Effector memory CD8-positive, alpha-beta T cell (primary cell): ENCODE results near the gene CNOT4.
"Not testable (repeated sequence)": the region's sequence is repeated elsewhere in the genome, so short reads cannot be mapped to it uniquely, and the experiment has no call there.

ENCODE experiments used
- ATAC-seq: fragments of 150-1000 bp; cut with Tn5 transposase; replicated peaks from 2 replicates; pipeline ENCODE4 v1.10.0; 2021; ENCODE audit warnings: mild to moderate bottlenecking, moderate library complexity
- DNase-seq, 3 experiments: peaks; one replicate each; pipeline ENCODE4 v3.0.0; 2021
- H3K27ac Mint-ChIP-seq, 2 donors: one replicate each; pipeline ENCODE4 v1.8.0; 2022; ENCODE audit warnings: mild to moderate bottlenecking in 2 of 2, mixed read lengths in 2 of 2, moderate library complexity in 2 of 2
- H3K27me3 Mint-ChIP-seq, 2 donors: one replicate each; pipeline ENCODE4 v1.8.0; 2022; ENCODE audit warnings: mixed read lengths in 2 of 2
- H3K36me3 Mint-ChIP-seq: one replicate; pipeline ENCODE4 v1.8.0; 2022; ENCODE audit warnings: mild to moderate bottlenecking, moderate library complexity, mixed read lengths; ENCODE audit not compliant: insufficient read depth
- H3K4me1 Mint-ChIP-seq, 2 donors: one replicate each; pipeline ENCODE4 v1.8.0; 2022; ENCODE audit warnings: low read depth in 2 of 2, mixed read lengths in 2 of 2
- H3K4me3 Mint-ChIP-seq, 2 donors: one replicate each; pipeline ENCODE4 v1.8.0; 2022; ENCODE audit warnings: mild to moderate bottlenecking in 2 of 2, mixed read lengths in 2 of 2, moderate library complexity in 2 of 2
- H3K9me3 Mint-ChIP-seq, 2 donors: one replicate each; pipeline ENCODE4 v1.8.0; 2022; ENCODE audit warnings: mixed read lengths in 2 of 2

CNOT4 gene

DNA sequence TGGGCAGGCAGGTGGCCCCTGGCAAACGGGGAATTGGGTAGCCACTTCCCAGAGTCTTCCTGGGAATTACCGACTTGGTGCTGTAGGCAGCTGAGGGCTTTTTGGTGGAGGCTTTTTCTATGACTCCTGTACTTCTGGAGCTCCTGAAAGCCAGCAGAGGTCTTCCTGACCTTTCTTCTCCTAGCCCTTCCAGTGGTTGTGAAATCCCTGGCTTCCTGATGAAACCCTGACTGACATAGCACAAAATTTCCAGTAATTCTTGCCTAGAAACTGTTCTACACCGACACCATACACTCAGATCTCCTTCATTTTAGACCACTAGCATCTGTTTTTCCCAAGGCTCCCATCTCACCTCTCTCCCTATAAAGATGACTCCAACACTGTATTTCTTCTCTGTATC lies 156.1 kb downstream of the CNOT4 start:
- ATAC-seq, result no peak
- no peaks in the 10 kb centered on the region for H3K9me3 Mint-ChIP-seq
- H3K4me1 Mint-ChIP-seq, result no peaks in the 10 kb centered on the region
- DNase-seq, result no peak
- H3K36me3 Mint-ChIP-seq, result no peaks in the 10 kb centered on the region
- no peak overlapping the region for H3K4me3 Mint-ChIP-seq
- H3K27me3 Mint-ChIP-seq, result no peaks in the 10 kb centered on the region
- no peak overlapping the region for H3K27ac Mint-ChIP-seq

DNA sequence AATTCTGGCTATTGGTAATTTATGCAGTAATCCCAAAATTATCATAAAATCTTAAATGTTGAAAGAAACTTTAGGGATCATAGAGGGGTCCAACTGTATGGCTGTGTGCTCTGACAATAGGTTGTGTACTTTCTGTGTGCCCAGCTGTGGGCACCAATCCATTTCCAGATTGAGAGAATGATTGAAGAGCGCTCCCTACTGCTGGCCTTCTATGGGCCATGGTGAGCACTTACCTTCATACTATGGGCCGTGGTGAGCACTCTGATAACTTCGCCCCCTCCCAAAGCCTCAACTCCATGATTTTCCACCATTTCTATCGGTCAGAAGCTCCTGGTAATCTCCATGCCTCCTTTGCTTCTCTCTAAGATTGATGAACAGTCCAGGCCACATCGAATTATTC lies 157.6 kb downstream of the CNOT4 start:
- ATAC-seq, result no peak
- H3K9me3 Mint-ChIP-seq, result no peaks in the 10 kb centered on the region
- H3K36me3 Mint-ChIP-seq, result no peaks in the 10 kb centered on the region
- H3K27ac Mint-ChIP-seq, result peak overlapping the region in 1 of 2 donors; percentile 6
- no peak overlapping the region for H3K4me3 Mint-ChIP-seq
- H3K4me1 Mint-ChIP-seq, result no peaks in the 10 kb centered on the region
- no peak for DNase-seq
- H3K27me3 Mint-ChIP-seq, result no peaks in the 10 kb centered on the region

DNA sequence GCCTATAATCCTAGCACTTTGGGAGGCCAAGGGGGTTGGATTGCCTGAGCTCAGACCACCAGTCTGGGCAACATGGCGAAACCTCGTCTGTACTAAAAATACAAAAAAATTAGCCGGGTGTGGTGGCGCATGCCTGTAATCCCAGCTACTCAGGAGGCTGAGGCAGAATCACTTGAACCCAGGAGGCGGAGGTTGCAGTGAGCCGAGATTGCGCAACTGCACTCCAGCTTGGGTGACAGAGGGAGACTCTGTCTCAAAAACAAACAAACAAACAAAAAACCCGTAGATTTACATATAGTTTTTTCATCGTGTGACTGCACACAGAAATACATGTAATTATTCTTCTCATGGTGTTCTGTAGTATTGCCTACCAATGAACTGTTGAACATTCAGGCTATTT lies 158.8 kb downstream of the CNOT4 start:
- ATAC-seq, H3K36me3 Mint-ChIP-seq, H3K9me3 Mint-ChIP-seq, DNase-seq, H3K27ac Mint-ChIP-seq, H3K4me3 Mint-ChIP-seq, H3K4me1 Mint-ChIP-seq, H3K27me3 Mint-ChIP-seq: not testable (repeated sequence)

DNA sequence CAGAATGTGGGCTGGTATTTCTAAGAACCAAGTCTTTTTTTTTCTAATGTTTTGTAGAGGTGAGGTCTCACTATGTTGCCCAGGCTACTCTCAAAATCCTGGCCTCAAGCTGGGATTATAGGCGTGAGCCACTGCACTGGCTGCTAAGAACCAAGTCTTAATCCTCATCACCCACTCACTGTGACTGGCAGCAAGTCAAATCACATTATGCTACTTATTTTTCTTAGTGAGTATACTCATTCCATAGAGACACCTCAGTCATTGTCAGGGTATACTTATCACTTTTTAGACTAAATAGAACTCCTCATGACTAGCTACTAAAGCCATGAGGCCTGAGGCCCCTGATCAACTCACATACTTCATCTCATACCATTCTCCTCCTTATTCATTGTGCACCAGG lies 160.2 kb downstream of the CNOT4 start:
- no peaks in the 10 kb centered on the region for H3K36me3 Mint-ChIP-seq
- H3K27ac Mint-ChIP-seq, result no peak overlapping the region
- ATAC-seq (no peak), DNase-seq (no peak)
- no peaks in the 10 kb centered on the region for H3K27me3 Mint-ChIP-seq
- no peaks in the 10 kb centered on the region for H3K9me3 Mint-ChIP-seq
- no peaks in the 10 kb centered on the region for H3K4me1 Mint-ChIP-seq
- no peak overlapping the region for H3K4me3 Mint-ChIP-seq

DNA sequence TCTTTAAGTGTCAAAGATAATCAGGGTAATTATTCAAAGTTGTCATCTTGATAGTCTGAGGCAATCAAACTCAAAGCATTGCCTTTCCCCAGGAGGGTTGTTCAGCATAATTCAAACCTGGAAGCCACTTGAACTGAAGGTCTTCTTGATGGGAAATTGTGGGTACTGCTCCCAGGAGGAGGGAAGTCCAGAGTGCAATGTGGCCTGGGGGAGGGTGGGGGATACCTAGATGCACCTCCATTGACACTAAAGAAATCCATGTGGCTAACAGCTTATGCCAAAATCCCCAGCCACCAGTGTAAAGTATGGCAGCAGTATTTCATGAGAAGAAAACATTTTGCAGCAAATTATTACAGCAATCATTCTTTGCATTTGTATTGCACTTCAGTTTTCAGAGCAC lies 161.4 kb downstream of the CNOT4 start:
- Mint-ChIP-seq H3K27ac (no peak overlapping the region), H3K9me3 (no peaks in the 10 kb centered on the region), H3K36me3 (no peaks in the 10 kb centered on the region), H3K4me1 (no peaks in the 10 kb centered on the region), H3K27me3 (no peaks in the 10 kb centered on the region), H3K4me3 (no peak overlapping the region)
- DNase-seq, result no peak
- no peak for ATAC-seq

DNA sequence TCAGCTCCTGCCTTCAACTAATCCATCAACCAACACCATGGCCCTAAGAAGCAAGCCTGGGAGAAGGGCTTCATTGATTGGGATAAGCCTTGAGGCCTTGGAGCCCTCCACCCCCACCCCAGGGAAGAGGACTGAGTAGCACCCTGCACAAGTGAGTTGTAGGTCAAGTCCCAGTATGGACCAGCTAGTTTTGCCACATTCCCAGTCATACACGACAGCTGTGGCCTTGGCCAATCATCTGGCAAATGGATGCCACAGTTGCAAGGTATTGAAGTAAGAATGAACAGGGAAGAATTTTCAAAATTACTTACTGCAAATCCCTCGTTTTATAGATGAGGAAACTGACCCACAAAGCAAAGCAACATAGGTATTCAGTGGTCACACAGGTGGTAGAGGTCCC lies 166.5 kb downstream of the CNOT4 start:
- no peak overlapping the region for H3K4me3 Mint-ChIP-seq
- no peaks in the 10 kb centered on the region for H3K27me3 Mint-ChIP-seq
- no peaks in the 10 kb centered on the region for H3K36me3 Mint-ChIP-seq
- no peaks in the 10 kb centered on the region for H3K4me1 Mint-ChIP-seq
- no peak overlapping the region for H3K27ac Mint-ChIP-seq
- no peak for DNase-seq
- ATAC-seq, result no peak
- no peaks in the 10 kb centered on the region for H3K9me3 Mint-ChIP-seq

DNA sequence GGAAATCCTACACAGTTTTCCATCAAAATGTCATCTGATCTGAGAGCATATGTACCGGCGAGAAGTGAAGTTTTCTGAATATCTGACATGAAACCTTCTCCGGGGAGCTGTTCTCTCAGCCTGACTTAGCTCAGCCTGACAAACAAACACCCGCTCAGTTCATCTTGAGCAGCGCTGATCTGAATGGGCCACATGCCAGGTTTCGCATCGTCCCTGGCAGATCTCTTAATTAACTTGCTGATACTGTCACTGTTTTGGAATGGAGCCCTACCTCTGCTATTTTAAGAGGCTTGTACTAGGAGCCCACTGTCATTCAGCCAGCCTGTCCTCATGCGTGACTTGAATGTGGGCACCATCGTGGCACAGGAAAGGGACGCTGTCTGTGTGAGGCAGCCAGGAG lies 167.0 kb downstream of the CNOT4 start:
- no peak overlapping the region for H3K4me3 Mint-ChIP-seq
- no peaks in the 10 kb centered on the region for H3K4me1 Mint-ChIP-seq
- H3K27ac Mint-ChIP-seq, result no peak overlapping the region
- H3K36me3 Mint-ChIP-seq, result no peaks in the 10 kb centered on the region
- H3K9me3 Mint-ChIP-seq, result no peaks in the 10 kb centered on the region
- H3K27me3 Mint-ChIP-seq, result no peaks in the 10 kb centered on the region
- DNase-seq (no peak), ATAC-seq (no peak)

DNA sequence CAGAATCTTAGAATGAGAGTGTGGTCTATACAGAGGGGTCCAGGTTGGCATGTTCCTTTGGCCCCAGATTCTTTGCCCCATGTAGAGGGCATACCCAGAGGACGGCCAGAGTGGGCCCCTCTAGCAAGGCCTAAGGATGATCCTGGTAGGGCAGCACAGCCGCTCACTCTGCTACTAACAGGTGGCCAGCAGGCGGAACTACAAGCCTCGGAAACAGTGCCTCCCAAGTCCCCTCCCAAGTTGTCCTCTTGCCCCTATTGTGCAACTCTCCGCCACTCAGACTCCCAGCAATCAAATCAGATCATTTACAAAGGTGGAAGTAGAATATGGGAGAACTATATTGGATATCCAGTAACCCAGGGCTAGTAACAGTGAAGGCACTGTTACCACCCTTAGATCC lies 168.9 kb downstream of the CNOT4 start:
- no peaks in the 10 kb centered on the region for H3K36me3 Mint-ChIP-seq
- H3K9me3 Mint-ChIP-seq, result no peaks in the 10 kb centered on the region
- H3K4me3 Mint-ChIP-seq, result no peak overlapping the region
- ATAC-seq (no peak), DNase-seq (no peak)
- no peaks in the 10 kb centered on the region for H3K27me3 Mint-ChIP-seq
- H3K27ac Mint-ChIP-seq, result no peak overlapping the region
- H3K4me1 Mint-ChIP-seq, result no peaks in the 10 kb centered on the region

DNA sequence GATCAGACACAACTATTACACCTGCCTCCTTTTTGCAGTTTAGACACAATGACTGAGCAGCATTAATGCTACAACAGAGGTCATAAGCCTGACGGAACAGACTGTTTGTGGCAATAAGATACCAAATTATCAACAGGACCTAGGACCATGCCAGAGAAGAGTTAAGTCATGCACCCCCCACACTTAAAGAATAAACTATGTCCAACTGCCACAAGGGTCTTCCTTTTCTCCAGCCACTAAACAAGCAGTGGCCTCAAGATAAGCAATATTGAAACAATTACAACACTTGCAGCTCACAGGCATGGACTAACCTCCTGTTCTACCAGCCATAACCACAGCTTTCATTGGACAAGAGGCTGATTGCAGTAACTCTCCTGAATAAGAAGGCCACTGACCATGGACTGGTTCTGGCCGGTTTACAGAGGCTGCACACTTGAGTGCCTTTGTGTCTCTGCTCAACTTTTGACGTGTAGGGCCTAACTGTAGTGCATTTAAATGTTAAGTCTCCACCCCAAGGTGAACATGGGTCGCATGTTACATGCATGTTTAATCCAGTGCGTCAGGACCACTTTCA lies 171.8 kb downstream of the CNOT4 start:
- no peaks in the 10 kb centered on the region for H3K4me1 Mint-ChIP-seq
- H3K27me3 Mint-ChIP-seq, result no peaks in the 10 kb centered on the region
- H3K4me3 Mint-ChIP-seq, result no peak overlapping the region
- DNase-seq (no peak), ATAC-seq (no peak)
- H3K27ac Mint-ChIP-seq, result no peak overlapping the region
- H3K9me3 Mint-ChIP-seq, result no peaks in the 10 kb centered on the region
- H3K36me3 Mint-ChIP-seq, result no peaks in the 10 kb centered on the region

DNA sequence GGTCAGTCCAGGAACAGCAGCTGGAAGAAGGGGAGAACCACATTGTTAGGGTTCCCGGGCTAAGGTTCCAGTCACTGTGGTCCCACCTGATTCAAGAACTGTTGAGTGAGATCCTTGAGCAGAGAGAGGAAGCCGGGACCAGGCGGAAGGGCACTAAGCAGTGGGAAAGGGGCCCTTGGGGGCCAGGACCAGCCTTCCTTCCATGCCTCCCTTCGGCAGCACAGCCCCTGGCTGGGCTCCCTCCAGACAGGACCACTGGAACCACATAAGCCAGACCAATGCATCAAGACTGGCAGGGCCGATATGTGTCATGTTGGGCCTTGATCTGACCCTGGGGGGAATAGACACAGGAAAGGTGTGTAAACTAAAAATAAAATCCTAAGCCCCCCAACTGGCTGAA lies 172.4 kb downstream of the CNOT4 start:
- Mint-ChIP-seq H3K4me3 (no peak overlapping the region), H3K36me3 (no peaks in the 10 kb centered on the region), H3K4me1 (no peaks in the 10 kb centered on the region), H3K27me3 (no peaks in the 10 kb centered on the region), H3K9me3 (no peaks in the 10 kb centered on the region), H3K27ac (no peak overlapping the region)
- DNase-seq (no peak), ATAC-seq (no peak)

DNA sequence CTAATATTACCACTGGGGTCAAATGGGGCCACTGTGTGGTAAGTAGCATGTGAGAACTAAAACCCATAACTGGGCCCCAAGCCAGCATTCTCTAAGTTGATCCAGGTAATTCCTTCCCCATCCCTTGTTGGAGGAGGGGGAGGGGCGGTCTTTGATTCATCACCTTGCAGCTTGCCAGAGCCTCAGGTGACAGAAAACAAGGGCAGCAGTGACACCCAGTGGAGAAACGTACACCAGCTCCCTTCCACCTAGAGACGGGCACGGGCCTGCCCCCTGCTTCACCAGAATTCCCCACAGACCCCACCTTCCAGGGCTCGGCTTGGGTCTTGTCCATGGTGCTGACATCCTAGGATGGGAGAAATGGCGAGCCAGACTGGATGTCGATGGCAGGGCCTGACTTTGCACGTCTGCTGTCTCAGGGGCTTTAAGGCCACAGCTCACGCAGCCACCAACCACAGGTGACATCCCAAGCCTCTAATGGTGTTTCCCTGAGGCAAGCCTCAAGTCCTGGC lies 174.2 kb downstream of the CNOT4 start:
- no peaks in the 10 kb centered on the region for H3K27me3 Mint-ChIP-seq
- no peak overlapping the region for H3K4me3 Mint-ChIP-seq
- no peaks in the 10 kb centered on the region for H3K36me3 Mint-ChIP-seq
- DNase-seq (peak in 2 of 3 experiments; percentile 3 to 10), ATAC-seq (peak; percentile 41)
- no peak overlapping the region for H3K27ac Mint-ChIP-seq
- H3K4me1 Mint-ChIP-seq, result no peaks in the 10 kb centered on the region
- no peaks in the 10 kb centered on the region for H3K9me3 Mint-ChIP-seq

DNA sequence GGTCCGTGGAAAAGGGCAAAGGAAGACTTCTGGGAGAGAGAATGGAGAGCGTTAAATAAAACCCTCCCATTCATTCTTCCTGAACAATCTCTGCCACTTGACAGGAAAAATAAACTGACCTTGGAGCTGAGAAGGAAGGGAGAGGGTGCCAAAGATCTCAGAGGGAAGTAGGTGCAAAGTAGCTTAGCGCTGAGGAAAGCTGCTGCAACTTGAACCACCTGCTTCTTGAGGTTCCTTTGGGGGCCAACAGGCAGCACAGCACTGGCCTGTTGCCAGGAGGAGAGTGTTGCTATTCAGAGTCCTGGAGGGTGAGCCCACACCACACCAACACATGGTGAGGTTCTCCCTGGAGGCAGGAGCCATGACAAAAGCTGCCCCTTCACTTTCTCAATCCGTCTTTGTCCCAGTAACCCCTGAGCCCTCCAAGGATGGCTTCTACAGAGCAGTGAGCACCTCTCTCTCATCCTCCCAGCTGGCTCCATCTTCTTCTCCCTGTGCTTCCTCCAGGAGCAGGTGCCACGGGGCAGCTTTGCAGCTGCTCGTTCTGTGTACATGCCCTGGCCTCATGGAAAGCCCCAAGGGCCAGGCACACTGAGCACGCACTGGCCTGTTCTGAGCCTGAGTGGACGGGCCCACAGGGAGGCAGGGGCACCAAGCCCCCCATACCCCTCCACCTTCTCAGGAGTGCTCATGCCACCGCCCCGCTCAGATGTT lies 174.9 kb downstream of the CNOT4 start:
- no peaks in the 10 kb centered on the region for H3K27me3 Mint-ChIP-seq
- H3K36me3 Mint-ChIP-seq, result no peaks in the 10 kb centered on the region
- no peaks in the 10 kb centered on the region for H3K4me1 Mint-ChIP-seq
- no peak overlapping the region for H3K27ac Mint-ChIP-seq
- H3K4me3 Mint-ChIP-seq, result no peak overlapping the region
- no peak for ATAC-seq
- no peak for DNase-seq
- H3K9me3 Mint-ChIP-seq, result no peaks in the 10 kb centered on the region

DNA sequence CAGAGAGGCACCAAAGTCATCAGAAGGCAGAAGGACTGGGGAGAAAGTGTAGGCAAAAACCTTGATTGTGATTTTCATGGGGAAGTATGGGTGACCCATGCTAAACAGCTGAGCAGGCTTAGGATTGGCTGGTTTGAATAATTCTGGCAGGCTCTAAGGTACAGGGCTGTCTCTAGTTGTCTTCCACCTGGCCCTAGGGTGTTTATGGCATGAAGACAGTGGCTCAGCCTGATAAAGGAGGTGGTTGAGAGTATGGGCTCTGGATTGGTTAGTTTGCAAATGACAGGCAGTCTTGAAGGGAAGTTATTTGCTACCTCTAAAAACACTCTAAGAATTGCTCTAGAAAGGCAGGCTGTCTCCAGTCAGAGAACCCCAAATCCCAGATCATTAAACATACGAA lies 176.0 kb downstream of the CNOT4 start:
- DNase-seq, result no peak

DNA sequence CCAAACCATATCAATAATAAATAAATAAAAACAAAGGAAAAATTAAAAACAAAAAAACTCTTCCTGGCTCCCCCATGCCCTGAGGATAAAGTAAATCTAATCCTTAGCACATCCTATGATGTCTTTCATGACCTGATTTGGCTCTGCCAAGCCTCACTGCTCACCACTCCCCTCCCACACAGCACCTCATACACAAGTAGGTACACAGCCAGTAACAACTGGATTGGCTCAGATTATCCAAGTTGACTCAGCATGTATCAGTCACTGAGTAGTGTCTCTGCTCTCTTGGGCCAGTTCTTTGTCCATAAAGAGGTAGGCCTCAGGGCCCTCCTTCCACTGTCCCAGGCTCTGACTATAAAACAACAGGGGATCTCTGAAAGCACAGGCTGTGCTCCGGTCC lies 176.7 kb downstream of the CNOT4 start:
- Mint-ChIP-seq H3K4me1 (no peaks in the 10 kb centered on the region), H3K27ac (no peak overlapping the region), H3K36me3 (no peaks in the 10 kb centered on the region), H3K9me3 (no peaks in the 10 kb centered on the region), H3K27me3 (peaks cover 0 to 5% of the 10 kb centered on the region in 2 donors), H3K4me3 (no peak overlapping the region)
- no peak for DNase-seq
- ATAC-seq, result no peak

More for the DNA sequence above, 176.0 kb downstream of the CNOT4 start:
- Mint-ChIP-seq H3K9me3 (no peaks in the 10 kb centered on the region), H3K27me3 (no peaks in the 10 kb centered on the region), H3K4me3 (no peak overlapping the region), H3K27ac (no peak overlapping the region), H3K4me1 (no peaks in the 10 kb centered on the region), H3K36me3 (no peaks in the 10 kb centered on the region)
- no peak for ATAC-seq
